Esophagus squamous epithelium (tissue), 4 donors: ENCODE data around the gene RHD.

Experiments used
- POLR2A ChIP-seq, 4 donors: fragments of 450-650 bp; IDR thresholded peaks; one replicate each; pipeline ENCODE4 v1.6.1; 2017; ENCODE audit warnings: antibody characterized with exemption in 4 of 4, mild to moderate bottlenecking in 4 of 4, moderate library complexity in 3 of 4
- TF ChIP-seq, protein P1 (sequence below), 6 experiments: fragments of 450-650 bp in 4 of 6; fragments of 200-600 bp in 2 of 6; sonication (generic) in 2 of 6; IDR thresholded peaks; one replicate each; pipeline ENCODE4 v1.5.1; 2016 to 2019; ENCODE audit warnings: antibody characterized with exemption in 6 of 6, mild to moderate bottlenecking in 4 of 6, moderate library complexity in 4 of 6

GRCh38 chr1:25245809-25246599 is 26.3 kb upstream of the RHD start:
- TF ChIP-seq, protein P1, sequence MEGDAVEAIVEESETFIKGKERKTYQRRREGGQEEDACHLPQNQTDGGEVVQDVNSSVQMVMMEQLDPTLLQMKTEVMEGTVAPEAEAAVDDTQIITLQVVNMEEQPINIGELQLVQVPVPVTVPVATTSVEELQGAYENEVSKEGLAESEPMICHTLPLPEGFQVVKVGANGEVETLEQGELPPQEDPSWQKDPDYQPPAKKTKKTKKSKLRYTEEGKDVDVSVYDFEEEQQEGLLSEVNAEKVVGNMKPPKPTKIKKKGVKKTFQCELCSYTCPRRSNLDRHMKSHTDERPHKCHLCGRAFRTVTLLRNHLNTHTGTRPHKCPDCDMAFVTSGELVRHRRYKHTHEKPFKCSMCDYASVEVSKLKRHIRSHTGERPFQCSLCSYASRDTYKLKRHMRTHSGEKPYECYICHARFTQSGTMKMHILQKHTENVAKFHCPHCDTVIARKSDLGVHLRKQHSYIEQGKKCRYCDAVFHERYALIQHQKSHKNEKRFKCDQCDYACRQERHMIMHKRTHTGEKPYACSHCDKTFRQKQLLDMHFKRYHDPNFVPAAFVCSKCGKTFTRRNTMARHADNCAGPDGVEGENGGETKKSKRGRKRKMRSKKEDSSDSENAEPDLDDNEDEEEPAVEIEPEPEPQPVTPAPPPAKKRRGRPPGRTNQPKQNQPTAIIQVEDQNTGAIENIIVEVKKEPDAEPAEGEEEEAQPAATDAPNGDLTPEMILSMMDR (IDR thresholded peaks at IDR 0.05), result no peak
- TF ChIP-seq POLR2A (IDR thresholded peaks at IDR 0.05), result no peak
